ENCODE data around the gene APAF1.
"Not testable (repeated sequence)": the region's sequence is repeated elsewhere in the genome, so short reads cannot be mapped to it uniquely, and the experiment has no call there.

APAF1 gene

DNA sequence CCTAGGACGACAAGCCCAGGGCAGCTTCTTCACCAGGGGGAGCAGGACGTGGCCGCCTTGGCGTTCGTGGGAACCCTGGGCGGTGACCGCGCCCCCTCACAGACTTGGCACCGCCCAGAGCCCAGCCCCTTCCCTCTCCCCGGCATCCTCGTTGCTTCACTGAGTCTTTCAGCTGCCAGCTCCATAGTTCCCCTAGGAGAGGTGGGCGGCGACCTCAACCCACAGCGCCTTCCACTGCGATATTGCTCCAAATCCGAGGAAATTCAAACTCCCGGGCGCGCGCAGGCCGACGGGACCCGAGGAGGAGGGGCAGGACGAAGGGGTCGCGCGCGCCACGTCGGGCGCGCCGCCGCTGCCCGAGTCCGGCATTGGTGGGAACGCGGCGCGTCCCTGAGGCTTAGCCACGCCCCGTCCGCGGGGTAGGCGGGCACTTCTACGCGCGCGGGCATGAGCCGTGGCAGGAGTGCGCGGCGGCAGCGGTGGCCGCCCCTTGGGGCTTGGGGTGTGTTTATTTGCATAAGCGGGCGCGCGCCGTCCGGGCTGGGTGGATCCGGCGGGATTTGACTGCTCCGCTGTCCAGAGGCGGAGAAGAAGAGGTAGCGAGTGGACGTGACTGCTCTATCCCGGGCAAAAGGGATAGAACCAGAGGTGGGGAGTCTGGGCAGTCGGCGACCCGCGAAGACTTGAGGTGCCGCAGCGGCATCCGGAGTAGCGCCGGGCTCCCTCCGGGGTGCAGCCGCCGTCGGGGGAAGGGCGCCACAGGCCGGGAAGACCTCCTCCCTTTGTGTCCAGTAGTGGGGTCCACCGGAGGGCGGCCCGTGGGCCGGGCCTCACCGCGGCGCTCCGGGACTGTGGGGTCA is at the start of gene APAF1, which contains the start of gene IKBIP:
Gene APAF1, plus strand, starts transcription at position 579 of the 860 bp plus-strand sequence. CDS start 3,070 bp downstream, outside the sequence.
Gene IKBIP, minus strand, starts transcription at position 77 of the 860 bp plus-strand sequence. CDS start 87 bp downstream, outside the sequence.
- peaks cover 18% of the 10 kb centered on the region for H3K36me3 Mint-ChIP-seq (ENCODE audit: low read depth)
- no peaks in the 10 kb centered on the region for H3K27me3 Mint-ChIP-seq
- peaks cover 32% of the 10 kb centered on the region for H3K4me1 Mint-ChIP-seq (ENCODE audit: low read depth)
- peak within 1 kb of the TSS; percentile 97 for H3K4me3 Mint-ChIP-seq
- peak within 1 kb of the TSS; percentile 95 for H3K27ac Mint-ChIP-seq
- H3K9me3 Mint-ChIP-seq = no peaks in the 10 kb centered on the region

DNA sequence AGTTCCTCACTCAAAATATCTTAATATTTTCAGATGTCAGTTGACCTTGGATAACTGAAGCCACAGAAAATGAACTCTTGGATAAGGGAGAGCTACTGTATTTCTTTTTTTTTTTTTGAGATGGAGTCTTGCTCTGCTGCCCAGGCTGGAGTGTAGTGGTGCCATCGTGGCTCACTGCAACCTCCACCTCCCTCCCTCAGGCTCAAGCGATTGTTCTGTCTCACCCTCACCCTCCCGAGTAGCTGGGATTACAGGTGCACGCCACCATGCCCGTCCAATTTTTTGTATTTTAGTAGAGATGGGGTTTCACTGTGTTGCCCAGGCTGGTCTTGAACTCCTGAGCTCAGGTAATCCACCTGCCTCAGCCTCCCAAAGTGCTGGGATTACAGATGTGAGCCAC is 47.8 kb upstream of the APAF1 start:
- not testable (repeated sequence) for H3K27me3 Mint-ChIP-seq, H3K9me3 Mint-ChIP-seq
- Mint-ChIP-seq H3K27ac (peak overlapping the region; percentile 68), H3K4me3 (peak overlapping the region; percentile 99), H3K4me1 (ENCODE audit: low read depth) (peaks cover 42% of the 10 kb centered on the region), H3K36me3 (ENCODE audit: low read depth) (peaks cover 77% of the 10 kb centered on the region)

- H3K36me3 Mint-ChIP-seq (ENCODE audit: low read depth) = peaks cover 64% of the 10 kb centered on the region
- H3K27ac Mint-ChIP-seq = no peak overlapping the region
- H3K4me1 Mint-ChIP-seq (ENCODE audit: low read depth) = peaks cover 17% of the 10 kb centered on the region
- H3K9me3 Mint-ChIP-seq = no peaks in the 10 kb centered on the region
- H3K4me3 Mint-ChIP-seq = no peak overlapping the region
- no peaks in the 10 kb centered on the region for H3K27me3 Mint-ChIP-seq
Measured at GRCh38 chr12:98601924-98602323, 43.2 kb upstream of the APAF1 start.

- no peaks in the 10 kb centered on the region for H3K27me3 Mint-ChIP-seq
- peaks cover 11% of the 10 kb centered on the region for H3K4me1 Mint-ChIP-seq (ENCODE audit: low read depth)
- no peaks in the 10 kb centered on the region for H3K9me3 Mint-ChIP-seq
- peaks cover 27% of the 10 kb centered on the region for H3K36me3 Mint-ChIP-seq (ENCODE audit: low read depth)
- H3K4me3 Mint-ChIP-seq = no peak overlapping the region
- no peak overlapping the region for H3K27ac Mint-ChIP-seq
Measured at GRCh38 chr12:98606359-98606988, 38.6 kb upstream of the APAF1 start.

DNA sequence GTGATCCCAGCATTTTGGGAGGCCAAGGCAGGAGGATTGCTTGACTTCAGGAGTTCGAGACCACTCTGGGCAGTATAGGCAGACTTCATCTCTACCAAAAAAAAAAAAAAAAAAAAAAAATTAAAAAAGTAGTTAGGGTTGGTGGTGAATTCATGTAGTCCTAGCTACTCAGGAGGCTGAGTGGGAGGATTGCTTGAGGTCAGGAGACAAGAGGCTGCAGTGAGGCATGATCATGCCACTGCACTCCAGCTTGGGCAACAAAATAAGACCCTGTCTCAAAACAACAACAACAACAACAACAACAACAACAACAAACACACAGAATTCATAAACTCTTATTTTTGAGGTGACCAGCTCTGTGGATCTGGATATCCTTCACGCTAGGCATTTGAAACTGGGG is 34.5 kb upstream of the APAF1 start:
- Mint-ChIP-seq H3K9me3 (no peaks in the 10 kb centered on the region), H3K27ac (no peak overlapping the region), H3K27me3 (no peaks in the 10 kb centered on the region), H3K36me3 (ENCODE audit: low read depth) (no peaks in the 10 kb centered on the region), H3K4me3 (no peak overlapping the region), H3K4me1 (ENCODE audit: low read depth) (peaks cover 22% of the 10 kb centered on the region)

GRCh38 chr12:98612696-98613334 is 32.3 kb upstream of the APAF1 start:
- H3K4me1 Mint-ChIP-seq (ENCODE audit: low read depth) = peaks cover 11% of the 10 kb centered on the region
- no peaks in the 10 kb centered on the region for H3K9me3 Mint-ChIP-seq
- H3K36me3 Mint-ChIP-seq (ENCODE audit: low read depth) = no peaks in the 10 kb centered on the region
- H3K27me3 Mint-ChIP-seq = no peaks in the 10 kb centered on the region
- H3K27ac Mint-ChIP-seq = peak overlapping the region; percentile 50
- H3K4me3 Mint-ChIP-seq = no peak overlapping the region

GRCh38 chr12:98618952-98619351 is 26.1 kb upstream of the APAF1 start:
- Mint-ChIP-seq H3K9me3 (no peaks in the 10 kb centered on the region), H3K27ac (no peak overlapping the region), H3K4me1 (ENCODE audit: low read depth) (peaks cover 7% of the 10 kb centered on the region), H3K36me3 (ENCODE audit: low read depth) (peaks cover 4% of the 10 kb centered on the region), H3K4me3 (no peak overlapping the region), H3K27me3 (no peaks in the 10 kb centered on the region)

- H3K9me3 Mint-ChIP-seq = no peaks in the 10 kb centered on the region
- peaks cover 41% of the 10 kb centered on the region for H3K36me3 Mint-ChIP-seq (ENCODE audit: low read depth)
- peaks cover 18% of the 10 kb centered on the region for H3K4me1 Mint-ChIP-seq (ENCODE audit: low read depth)
- no peak overlapping the region for H3K4me3 Mint-ChIP-seq
- no peaks in the 10 kb centered on the region for H3K27me3 Mint-ChIP-seq
- no peak overlapping the region for H3K27ac Mint-ChIP-seq
Measured at GRCh38 chr12:98635657-98636323, 9.3 kb upstream of the APAF1 start.

GRCh38 chr12:98637068-98637467 is 8.0 kb upstream of the APAF1 start:
- no peaks in the 10 kb centered on the region for H3K27me3 Mint-ChIP-seq
- H3K4me3 Mint-ChIP-seq = no peak overlapping the region
- H3K4me1 Mint-ChIP-seq (ENCODE audit: low read depth) = peaks cover 21% of the 10 kb centered on the region
- H3K36me3 Mint-ChIP-seq (ENCODE audit: low read depth) = peaks cover 46% of the 10 kb centered on the region
- H3K9me3 Mint-ChIP-seq = no peaks in the 10 kb centered on the region
- H3K27ac Mint-ChIP-seq = no peak overlapping the region

DNA sequence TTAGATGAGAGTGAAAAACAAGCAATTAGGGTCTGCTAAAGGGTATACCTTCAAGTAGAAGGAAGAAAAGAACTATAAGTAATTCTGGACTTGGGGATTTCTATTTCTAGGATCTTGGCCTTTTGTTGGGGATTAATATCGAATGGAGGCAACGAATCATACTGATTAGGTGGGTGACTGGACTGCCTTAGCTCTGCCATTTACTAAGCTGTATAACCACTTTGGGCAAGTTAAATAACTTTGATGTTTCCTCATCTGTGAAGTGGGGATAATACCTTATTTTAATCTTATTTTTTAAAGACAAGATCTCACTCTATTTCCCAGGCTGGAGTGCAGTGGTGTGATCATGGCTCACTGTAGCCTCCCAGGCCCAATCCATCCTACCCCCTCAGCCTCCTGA is 7.1 kb upstream of the APAF1 start:
- Mint-ChIP-seq H3K27ac (peak overlapping the region; percentile 22), H3K9me3 (no peaks in the 10 kb centered on the region), H3K27me3 (no peaks in the 10 kb centered on the region)

GRCh38 chr12:98639491-98639890 is 5.6 kb upstream of the APAF1 start:
- H3K36me3 Mint-ChIP-seq (ENCODE audit: low read depth) = peaks cover 32% of the 10 kb centered on the region
- H3K4me1 Mint-ChIP-seq (ENCODE audit: low read depth) = peaks cover 34% of the 10 kb centered on the region
- no peaks in the 10 kb centered on the region for H3K27me3 Mint-ChIP-seq
- H3K4me3 Mint-ChIP-seq = no peak overlapping the region
- H3K9me3 Mint-ChIP-seq = no peaks in the 10 kb centered on the region
- no peak overlapping the region for H3K27ac Mint-ChIP-seq

More for the DNA sequence above, 7.1 kb upstream of the APAF1 start:
- Mint-ChIP-seq H3K4me3 (no peak overlapping the region), H3K4me1 (ENCODE audit: low read depth) (peaks cover 26% of the 10 kb centered on the region), H3K36me3 (ENCODE audit: low read depth) (peaks cover 42% of the 10 kb centered on the region)

- Mint-ChIP-seq H3K4me1 (ENCODE audit: low read depth) (peaks cover 46% of the 10 kb centered on the region), H3K36me3 (ENCODE audit: low read depth) (peaks cover 24% of the 10 kb centered on the region), H3K4me3 (peak overlapping the region; percentile 97)
- H3K27ac Mint-ChIP-seq, H3K27me3 Mint-ChIP-seq, H3K9me3 Mint-ChIP-seq: not testable (repeated sequence)
Measured at GRCh38 chr12:98642801-98643200, 2.3 kb upstream of the APAF1 start.

GRCh38 chr12:98644433-98644711 is 718 bp upstream of the APAF1 start:
- Mint-ChIP-seq H3K27me3 (no peaks in the 10 kb centered on the region), H3K36me3 (ENCODE audit: low read depth) (peaks cover 15% of the 10 kb centered on the region), H3K4me3 (peak overlapping the region; percentile 97), H3K4me1 (ENCODE audit: low read depth) (peaks cover 32% of the 10 kb centered on the region), H3K27ac (peak overlapping the region; percentile 95), H3K9me3 (no peaks in the 10 kb centered on the region)

- H3K27ac Mint-ChIP-seq = peak overlapping the region; percentile 75
- peak overlapping the region; percentile 97 for H3K4me3 Mint-ChIP-seq
- H3K4me1 Mint-ChIP-seq (ENCODE audit: low read depth) = peaks cover 32% of the 10 kb centered on the region
- H3K36me3 Mint-ChIP-seq (ENCODE audit: low read depth) = peaks cover 16% of the 10 kb centered on the region
- no peaks in the 10 kb centered on the region for H3K27me3 Mint-ChIP-seq
- H3K9me3 Mint-ChIP-seq = no peaks in the 10 kb centered on the region
Measured at GRCh38 chr12:98645572-98646067, 530 bp downstream of the APAF1 start.
